SH-SY5Y (cell line): ENCODE results near the gene KDM1A.

ENCODE experiments used
- GATA2 ChIP-seq: IDR thresholded peaks from 2 replicates; pipeline ENCODE4 v1.6.1; 2011; ENCODE audit warnings: mild to moderate bottlenecking, low read depth, low read length
- GATA3 ChIP-seq: IDR thresholded peaks from 2 replicates; pipeline ENCODE4 v1.6.1; 2011; ENCODE audit warnings: low read depth, mild to moderate bottlenecking, low read length, moderate library complexity

KDM1A gene

GRCh38 chr1:23019094-23019862 lies at the start of gene KDM1A:
Gene KDM1A (plus strand): TSS chr1:23019468. CDS start chr1:23019597, 129 bp downstream.
- no peak for TF ChIP-seq GATA3
- peak; percentile 93 for TF ChIP-seq GATA2

GRCh38 chr1:22970096-22970495 lies 49.2 kb upstream of the KDM1A start:
- TF ChIP-seq GATA3 = no peak
- no peak for TF ChIP-seq GATA2

GRCh38 chr1:22971161-22971560 lies 48.1 kb upstream of the KDM1A start:
- TF ChIP-seq GATA3 = no peak

- no peak for TF ChIP-seq GATA3
- no peak for TF ChIP-seq GATA2
Measured at GRCh38 chr1:22971611-22972405, 47.5 kb upstream of the KDM1A start.

GRCh38 chr1:22972760-22973159 lies 46.5 kb upstream of the KDM1A start, which contains the start of gene LACTBL1:
Gene LACTBL1 (minus strand): TSS chr1:22972866. CDS start chr1:22972316, 550 bp downstream.
- TF ChIP-seq GATA3 (no peak), GATA2 (no peak)

- no peak for TF ChIP-seq GATA2
- TF ChIP-seq GATA3 = no peak
Measured at GRCh38 chr1:22975694-22976093, 43.6 kb upstream of the KDM1A start.

- no peak for TF ChIP-seq GATA2
- TF ChIP-seq GATA3 = no peak
Measured at GRCh38 chr1:22976127-22976460, 43.2 kb upstream of the KDM1A start.

- TF ChIP-seq GATA3 (no peak), GATA2 (no peak)
Measured at GRCh38 chr1:22976461-22977243, 42.6 kb upstream of the KDM1A start.

- TF ChIP-seq GATA2 (no peak), GATA3 (no peak)
Measured at GRCh38 chr1:22978299-22978698, 41.0 kb upstream of the KDM1A start.

GRCh38 chr1:22983944-22984343 lies 35.3 kb upstream of the KDM1A start:
- TF ChIP-seq GATA3 = no peak
- no peak for TF ChIP-seq GATA2

GRCh38 chr1:22995774-22996173 lies 23.5 kb upstream of the KDM1A start:
- TF ChIP-seq GATA2 = no peak
- no peak for TF ChIP-seq GATA3

GRCh38 chr1:23004112-23004511 lies 15.2 kb upstream of the KDM1A start:
- no peak for TF ChIP-seq GATA2
- TF ChIP-seq GATA3 = no peak

GRCh38 chr1:23007106-23007505 lies 12.2 kb upstream of the KDM1A start:
- no peak for TF ChIP-seq GATA2
- no peak for TF ChIP-seq GATA3

- TF ChIP-seq GATA3 (no peak), GATA2 (no peak)
Measured at GRCh38 chr1:23008901-23009300, 10.4 kb upstream of the KDM1A start.
